ENCODE measurements around the gene IBTK. TPM values are rescaled to one million over a fixed set of nuclear protein-coding genes. Genes with fewer than 3 reads are reported as not detected.

Gene IBTK
- total and polyA plus RNA-seq, 4 donors, result 14.1 to 66.8 (median 21.0) TPM

GRCh38 chr6:82220167-82220566, 27.4 kb downstream of the IBTK start:
- no peak overlapping the region for H3K4me3 ChIP-seq (ENCODE audit: low read depth in 1 of 3, low read length in 3 of 3)
- WGBS, result 97% methylated on average over 2 of the region's 2 CpGs
- TF ChIP-seq RXRA (IDR thresholded peaks at IDR 0.05) (no peak), ZBTB33 (IDR thresholded peaks at IDR 0.05) (no peak), ATF3 (IDR thresholded peaks at IDR 0.05) (no peak), HNF4A (conservative IDR thresholded peaks at IDR 0.05) (no peak), FOXA1 (IDR thresholded peaks at IDR 0.05) (no peak), REST (IDR thresholded peaks at IDR 0.05) (no peak), HNF4G (IDR thresholded peaks at IDR 0.05) (no peak), CTCF (IDR thresholded peaks at IDR 0.05; ENCODE audit: low read depth, low read length, missing input control) (no peak), NR2F2 (IDR thresholded peaks at IDR 0.05) (no peak), YY1 (IDR thresholded peaks at IDR 0.05) (no peak), FOXA2 (IDR thresholded peaks at IDR 0.05) (no peak), JUND (IDR thresholded peaks at IDR 0.05) (no peak), EGR1 (IDR thresholded peaks at IDR 0.05; ENCODE audit: low read depth in 2 of 2) (no peak), RAD21 (IDR thresholded peaks at IDR 0.05) (no peak), SP1 (IDR thresholded peaks at IDR 0.05) (no peak), GABPA (IDR thresholded peaks at IDR 0.05 in 1 of 2, conservative IDR thresholded peaks at IDR 0.05 in 1 of 2) (no peak), TAF1 (conservative IDR thresholded peaks at IDR 0.05) (no peak)
- TF ChIP-seq, protein P1, sequence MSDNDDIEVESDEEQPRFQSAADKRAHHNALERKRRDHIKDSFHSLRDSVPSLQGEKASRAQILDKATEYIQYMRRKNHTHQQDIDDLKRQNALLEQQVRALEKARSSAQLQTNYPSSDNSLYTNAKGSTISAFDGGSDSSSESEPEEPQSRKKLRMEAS (IDR thresholded peaks at IDR 0.05), result no peak
- H3K27ac ChIP-seq (ENCODE audit: low read depth in 1 of 2, low read length in 2 of 2), result no peak overlapping the region
- H3K4me1 ChIP-seq (ENCODE audit: control insufficient read depth in 4 of 4, insufficient read depth in 4 of 4, low read length in 3 of 4), result no peaks in the 10 kb centered on the region
- H3K9me3 ChIP-seq (ENCODE audit: control insufficient read depth in 4 of 4, low read length in 3 of 4), result no peaks in the 10 kb centered on the region
- DNase-seq (ENCODE audit: low spot score), result no peak
- no peaks in the 10 kb centered on the region for H3K27me3 ChIP-seq (ENCODE audit: control insufficient read depth in 4 of 4, insufficient read depth in 4 of 4, low read length in 3 of 4)
- no peak overlapping the region for H3K9ac ChIP-seq (ENCODE audit: low read depth in 1 of 2, low read length in 2 of 2)
- H3K36me3 ChIP-seq (ENCODE audit: control insufficient read depth in 4 of 4, insufficient read depth in 3 of 4, low read depth in 1 of 4, low read length in 3 of 4), result peaks cover 15 to 66% (median 57%) of the 10 kb centered on the region in 4 donors

Measured in liver (tissue), 9 donors.